HEK293T (cell line): Measurements from ENCODE around the gene QRFP.

Source experiments
- FOXK2 ChIP-seq: fragments of 450-650 bp; IDR thresholded peaks from 2 replicates; pipeline ENCODE4 v1.6.1; 2016; ENCODE audit warnings: mild to moderate bottlenecking
- SUZ12 ChIP-seq: fragments of 450-650 bp; IDR thresholded peaks from 2 replicates; pipeline ENCODE4 v1.6.1; 2016; ENCODE audit warnings: mild to moderate bottlenecking

DNA sequence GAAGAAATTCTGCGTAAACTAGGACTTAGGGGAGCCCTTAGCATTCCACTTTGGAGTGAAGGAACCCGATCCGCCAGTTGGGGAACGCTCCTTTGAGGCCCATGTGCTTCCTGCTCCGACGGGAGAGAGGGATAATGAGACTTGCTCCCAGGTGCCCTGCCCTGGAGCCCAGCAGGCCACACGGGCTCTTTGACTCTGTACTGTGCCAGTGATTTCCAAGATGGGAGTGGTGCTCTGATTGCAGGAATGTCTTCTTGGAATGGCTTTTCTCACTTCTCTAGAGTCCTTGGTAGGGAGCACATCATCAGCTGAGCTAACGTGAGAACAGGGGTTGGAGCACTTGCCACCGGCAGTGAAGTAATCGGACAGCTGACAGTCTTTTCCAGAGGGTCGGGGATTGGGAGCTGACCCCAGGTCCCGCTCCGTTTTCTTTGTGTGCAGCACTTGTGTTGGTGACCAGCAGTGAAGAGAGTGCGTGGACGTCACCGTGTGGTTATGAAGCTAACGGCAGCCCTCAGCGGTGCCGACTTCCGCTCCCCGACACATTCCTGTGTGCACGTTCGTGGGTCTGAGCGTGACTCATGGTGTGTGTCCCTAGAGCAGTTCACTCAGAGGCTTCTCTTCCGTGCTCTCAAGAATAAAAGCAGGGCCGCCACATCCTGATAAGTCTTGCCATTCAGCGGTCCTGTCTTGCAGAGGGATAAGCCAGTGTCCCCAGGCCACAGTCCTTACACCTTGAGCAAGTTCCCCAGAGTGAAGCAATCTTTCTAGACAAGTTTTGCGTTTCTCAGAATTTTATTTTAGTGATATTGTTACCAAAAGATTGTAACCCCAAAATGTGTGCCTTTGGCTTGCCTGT, 35.9 kb downstream of the QRFP start:
- TF ChIP-seq SUZ12 (no peak), FOXK2 (no peak)
